H9 (cell line): ENCODE measurements around the gene SGTA. TPM values are rescaled to one million over a fixed set of nuclear protein-coding genes. Genes with fewer than 3 reads are reported as not detected.

Experiments used
- DNase-seq: peaks from one replicate; pipeline ENCODE4 v3.0.0-alpha.2; 2017
- H2AFZ ChIP-seq: one replicate; pipeline ENCODE4 v1.6.1; 2013; ENCODE audit warnings: mild to moderate bottlenecking, low read length, control low read depth, moderate library complexity
- H2AK5ac ChIP-seq: 2 replicates; pipeline ENCODE4 v1.6.1; 2013; ENCODE audit warnings: low read length, control low read depth, mixed read lengths; ENCODE audit not compliant: insufficient read length
- H2BK120ac ChIP-seq: one replicate; pipeline ENCODE4 v1.6.1; 2013; ENCODE audit warnings: low read depth, mild to moderate bottlenecking, low read length, control low read depth, inconsistent platforms; ENCODE audit not compliant: poor library complexity, severe bottlenecking
- H2BK12ac ChIP-seq: 2 replicates; pipeline ENCODE4 v1.6.1; 2013; ENCODE audit warnings: low read length, control low read depth, mixed read lengths, low read depth; ENCODE audit not compliant: insufficient read length
- H2BK15ac ChIP-seq: 2 replicates; pipeline ENCODE4 v1.6.1; 2013; ENCODE audit warnings: low read depth, low read length, control low read depth
- H2BK20ac ChIP-seq: one replicate; pipeline ENCODE4 v1.6.1; 2013; ENCODE audit warnings: low read depth, mild to moderate bottlenecking, low read length, control low read depth, inconsistent platforms; ENCODE audit not compliant: poor library complexity, severe bottlenecking
- H2BK5ac ChIP-seq: 2 replicates; pipeline ENCODE4 v1.6.1; 2013; ENCODE audit warnings: low read length, control low read depth, mixed read lengths; ENCODE audit not compliant: insufficient read length
- H3K14ac ChIP-seq: 2 replicates; pipeline ENCODE4 v1.6.1; 2013; ENCODE audit warnings: low read length, control low read depth; ENCODE audit not compliant: insufficient read depth
- H3K18ac ChIP-seq: 2 replicates; pipeline ENCODE4 v1.6.1; 2013; ENCODE audit warnings: low read depth, mild to moderate bottlenecking, mixed read lengths, low read length, control low read depth; ENCODE audit not compliant: insufficient read length
- H3K23ac ChIP-seq: 2 replicates; pipeline ENCODE4 v1.6.1; 2013; ENCODE audit warnings: low read length, control low read depth, mixed read lengths, low read depth; ENCODE audit not compliant: insufficient read length
- H3K23me2 ChIP-seq: 2 replicates; pipeline ENCODE4 v1.6.1; 2013; ENCODE audit warnings: low read depth, mild to moderate bottlenecking, mixed read lengths, low read length, control low read depth; ENCODE audit not compliant: insufficient read length, poor library complexity, severe bottlenecking
- H3K27ac ChIP-seq: 2 replicates; pipeline ENCODE4 v1.5.1; 2013; ENCODE audit warnings: low read length, control low read depth, mixed read lengths, low read depth; ENCODE audit not compliant: insufficient read length
- H3K27me3 ChIP-seq: 2 replicates; pipeline ENCODE4 v1.6.1; 2013; ENCODE audit warnings: low read length, control low read depth, inconsistent platforms; ENCODE audit not compliant: insufficient read depth
- H3K4ac ChIP-seq: 2 replicates; pipeline ENCODE4 v1.6.1; 2013; ENCODE audit warnings: low read depth, mild to moderate bottlenecking, control low read depth, inconsistent platforms, low read length, moderate library complexity
- H3K4me1 ChIP-seq: 2 replicates; pipeline ENCODE4 v1.6.1; 2013; ENCODE audit warnings: low read length, control low read depth, inconsistent platforms; ENCODE audit not compliant: insufficient read depth
- H3K4me2 ChIP-seq: 2 replicates; pipeline ENCODE4 v1.6.1; 2013; ENCODE audit warnings: low read length, control low read depth, mixed read lengths; ENCODE audit not compliant: insufficient read length, insufficient read depth
- H3K56ac ChIP-seq: 2 replicates; pipeline ENCODE4 v1.6.1; 2013; ENCODE audit warnings: low read depth, mild to moderate bottlenecking, mixed read lengths, low read length, control low read depth; ENCODE audit not compliant: insufficient read length
- H3K79me1 ChIP-seq: 2 replicates; pipeline ENCODE4 v1.6.1; 2013; ENCODE audit warnings: low read depth, mild to moderate bottlenecking, moderate library complexity, low read length, control low read depth, inconsistent platforms; ENCODE audit not compliant: insufficient read depth, poor library complexity, severe bottlenecking
- H3K79me2 ChIP-seq: 2 replicates; pipeline ENCODE4 v1.6.1; 2013; ENCODE audit warnings: low read length, control low read depth, inconsistent platforms; ENCODE audit not compliant: insufficient read depth
- H3K9ac ChIP-seq: 2 replicates; pipeline ENCODE4 v1.6.1; 2013; ENCODE audit warnings: low read length, control low read depth, mixed read lengths; ENCODE audit not compliant: insufficient read length; ENCODE audit errors: extremely low read depth
- H3K9me3 ChIP-seq: one replicate; pipeline ENCODE4 v1.6.1; 2013; ENCODE audit warnings: low read depth, low read length, inconsistent platforms; ENCODE audit not compliant: control insufficient read depth
- H3T11ph ChIP-seq: one replicate; pipeline ENCODE4 v1.6.1; 2013; ENCODE audit warnings: mild to moderate bottlenecking, low read length, control low read depth, inconsistent platforms
- H4K20me1 ChIP-seq: one replicate; pipeline ENCODE4 v1.6.1; 2013; ENCODE audit not compliant: control insufficient read depth, insufficient read length, insufficient read depth
- H4K5ac ChIP-seq: 2 replicates; pipeline ENCODE4 v1.6.1; 2013; ENCODE audit warnings: low read depth, mild to moderate bottlenecking, mixed read lengths, low read length, control low read depth; ENCODE audit not compliant: insufficient read length
- H4K8ac ChIP-seq: replicated peaks from 2 replicates; pipeline ENCODE4 v1.6.1; 2013; ENCODE audit warnings: low read length, control low read depth, mixed read lengths, low read depth; ENCODE audit not compliant: insufficient read length
- H4K91ac ChIP-seq: 2 replicates; pipeline ENCODE4 v1.6.1; 2013; ENCODE audit warnings: low read depth, mild to moderate bottlenecking, moderate library complexity, mixed read lengths, low read length, control low read depth; ENCODE audit not compliant: insufficient read length
- H3K27ac Mint-ChIP-seq, 3 experiments: 2 replicates in 2 of 3; 3 replicates in 1 of 3; pipeline ENCODE4 v1.8.0; 2020 to 2021; ENCODE audit warnings: mixed read lengths in 3 of 3, mild to moderate bottlenecking in 1 of 3, moderate library complexity in 1 of 3
- H3K27me3 Mint-ChIP-seq: 2 replicates; pipeline ENCODE4 v1.8.0; 2021; ENCODE audit warnings: low read depth, mild to moderate bottlenecking, moderate library complexity, mixed read lengths
- H3K36me3 Mint-ChIP-seq, 3 experiments: 2 replicates in 2 of 3; 3 replicates in 1 of 3; pipeline ENCODE4 v1.8.0; 2020 to 2021; ENCODE audit warnings: low read depth in 3 of 3, mixed read lengths in 3 of 3; ENCODE audit not compliant: insufficient read depth in 1 of 3
- H3K4me1 Mint-ChIP-seq, 2 experiments: 2 replicates each; pipeline ENCODE4 v1.8.0; 2020; ENCODE audit warnings: mixed read lengths in 2 of 2
- H3K4me3 Mint-ChIP-seq, 2 experiments: 2 replicates in 1 of 2; 3 replicates in 1 of 2; pipeline ENCODE4 v1.8.0; 2020 to 2021; ENCODE audit warnings: mild to moderate bottlenecking in 2 of 2, mixed read lengths in 2 of 2, moderate library complexity in 1 of 2
- H3K9me3 Mint-ChIP-seq, 2 experiments: 2 replicates in 1 of 2; 3 replicates in 1 of 2; pipeline ENCODE4 v1.8.0; 2020; ENCODE audit warnings: mild to moderate bottlenecking in 2 of 2, mixed read lengths in 2 of 2, moderate library complexity in 1 of 2
- CTCF ChIP-seq: fragments of 200-600 bp; sonication (generic); conservative IDR thresholded peaks from 3 replicates; pipeline ENCODE4 v1.8.0; 2021; ENCODE audit warnings: antibody characterized with exemption, mild to moderate bottlenecking
- WGBS: extraction: QIAGEN DNeasy Blood & Tissue Kit; methylation state at CpG from one replicate; pipeline ENCODE4 v1.1.7; 2013; ENCODE audit warnings: missing lambda C conversion rate, low lambda C conversion rate, mixed read lengths; ENCODE audit not compliant: insufficient read length; ENCODE audit errors: extremely low coverage; 5-methylcytosine and 5-hydroxymethylcytosine counted together
- total RNA-seq: library from RNA; stranded (reverse); gene quantifications from 2 replicates; pipeline ENCODE4 v1.2.1, GENCODE V29; 2021

Gene SGTA
- total RNA-seq, 1 experiment from 2014 or later: 102 TPM

- peaks cover 17 to 41% (median 37%) of the 10 kb centered on the region in 3 experiments for H3K36me3 Mint-ChIP-seq
- peak within 1 kb of the TSS; percentile 61 for H3K18ac ChIP-seq
- TF ChIP-seq CTCF: no peak
- no peak within 1 kb of the TSS for H2BK120ac ChIP-seq
- H3K27ac Mint-ChIP-seq: peak within 1 kb of the TSS; percentile 28 to 94 (median 91); a peak in 5 of 7 replicates
- H3K27ac ChIP-seq: no peak within 1 kb of the TSS
- H3K27me3 ChIP-seq: no peaks in the 10 kb centered on the region
- H4K91ac ChIP-seq: no peak within 1 kb of the TSS
- H3K79me1 ChIP-seq: peaks cover 13% of the 10 kb centered on the region
- H2AFZ ChIP-seq: no peak within 1 kb of the TSS
- H3K9me3 ChIP-seq: no peaks in the 10 kb centered on the region
- peaks cover 14 to 32% of the 10 kb centered on the region in 2 experiments for H3K4me1 Mint-ChIP-seq
- peak within 1 kb of the TSS; percentile 93 for H3K4me2 ChIP-seq
- H3T11ph ChIP-seq: no peak within 1 kb of the TSS
- DNase-seq: peak; percentile 99
- H3K4ac ChIP-seq: no peak within 1 kb of the TSS
- peaks cover 37% of the 10 kb centered on the region for H3K79me2 ChIP-seq
- no peak within 1 kb of the TSS for H2BK12ac ChIP-seq
- WGBS: no CpG with 5 or more reads among the region's 78 CpGs
- H3K14ac ChIP-seq: peak within 1 kb of the TSS; percentile 88
- peaks cover 0 to 4% of the 10 kb centered on the region in 2 experiments; a peak in 1 of 5 replicates for H3K9me3 Mint-ChIP-seq
- H3K4me3 Mint-ChIP-seq: peak within 1 kb of the TSS; percentile 85 to 95
- no peak within 1 kb of the TSS for H3K23ac ChIP-seq
- H2BK15ac ChIP-seq: no peak within 1 kb of the TSS
- no peak within 1 kb of the TSS for H3K56ac ChIP-seq
- no peaks in the 10 kb centered on the region; the same call in 1 of the 2 replicates for H3K27me3 Mint-ChIP-seq
- H2BK20ac ChIP-seq: no peak within 1 kb of the TSS
- H4K20me1 ChIP-seq: no peaks in the 10 kb centered on the region
- H2BK5ac ChIP-seq: no peak within 1 kb of the TSS
- H4K5ac ChIP-seq: no peak within 1 kb of the TSS
- peaks cover 11% of the 10 kb centered on the region for H3K23me2 ChIP-seq
- H3K9ac ChIP-seq: peak within 1 kb of the TSS; percentile 89
- no peaks in the 10 kb centered on the region for H3K4me1 ChIP-seq
- H4K8ac ChIP-seq: no peak within 1 kb of the TSS
- H2AK5ac ChIP-seq: no peak within 1 kb of the TSS
These were observed 2.3 kb upstream of the SGTA start, which contains the start of gene THOP1 for GRCh38 chr19:2785244-2785997. Gene THOP1, plus strand, starts transcription at chr19:2785503. Its CDS starts 160 bp downstream, at chr19:2785663.
